COLO668 (cell line): ENCODE data around the gene ARRB1.
A peak's percentile ranks its signal among the peaks of the same experiment; 100 is the strongest.

ENCODE experiments used
- DNase-seq: peaks from one replicate; lab custom pipeline; 2025; ENCODE audit not compliant: unreplicated experiment; lab: John Stamatoyannopoulos, UW

The ARRB1 gene

DNA sequence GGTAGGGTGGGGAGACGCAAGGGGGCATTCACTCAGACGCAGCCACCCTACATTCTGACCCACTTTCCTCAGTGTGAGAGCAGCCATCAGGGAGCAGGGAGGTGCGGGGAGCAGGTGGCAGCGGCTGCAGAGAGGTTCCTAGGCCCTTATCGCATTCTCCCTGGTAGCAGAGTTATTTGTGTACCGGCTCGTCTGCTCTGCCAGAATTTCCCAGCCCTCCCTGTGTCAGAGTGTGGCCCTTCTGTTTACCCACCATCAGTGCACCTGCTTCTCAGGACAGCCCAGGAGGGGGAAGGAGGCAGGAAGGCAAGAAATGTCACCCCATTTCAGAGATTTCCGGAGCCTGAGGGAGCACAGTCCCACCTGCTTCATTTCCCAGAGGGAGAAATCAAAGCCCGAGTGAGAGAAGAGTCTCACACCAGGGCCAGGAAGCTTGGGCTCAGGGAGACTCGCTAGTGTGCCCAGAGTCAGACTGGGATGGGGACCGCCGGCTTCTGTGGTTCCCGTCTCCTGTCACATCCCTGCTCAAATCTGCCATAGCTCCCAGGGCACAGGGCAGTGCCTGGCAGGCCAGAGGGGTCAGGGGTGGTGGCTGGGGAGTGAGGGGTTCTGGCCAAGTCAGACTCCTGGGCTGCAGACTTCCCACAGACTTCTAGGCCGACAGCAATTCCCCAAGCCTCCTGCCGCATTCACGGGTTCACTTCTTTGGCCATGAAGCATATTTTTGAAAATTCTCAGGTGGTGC, 49.7 kb downstream of the ARRB1 start:
- DNase-seq, result peak; percentile 72

DNA sequence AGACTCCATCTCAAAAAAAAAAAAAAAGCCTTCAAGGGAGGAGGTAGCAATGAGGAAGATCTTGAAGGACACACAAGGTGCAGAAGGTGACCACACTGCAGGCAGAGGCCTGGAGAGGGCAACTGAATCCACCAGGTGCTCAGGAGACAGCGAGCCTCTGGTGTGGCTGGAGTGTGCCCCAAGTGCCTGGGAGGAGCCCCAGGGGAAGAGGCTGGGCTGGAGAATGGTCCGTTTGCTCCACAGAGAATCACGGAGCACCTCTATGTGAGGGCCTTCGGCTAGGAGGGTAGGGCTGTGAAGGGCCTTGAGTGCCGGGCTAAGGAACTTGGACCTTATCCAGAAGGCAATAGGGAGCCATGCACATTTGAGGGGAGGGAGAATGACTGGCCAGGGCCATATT, 50.3 kb downstream of the ARRB1 start:
- peak; percentile 29 for DNase-seq

DNA sequence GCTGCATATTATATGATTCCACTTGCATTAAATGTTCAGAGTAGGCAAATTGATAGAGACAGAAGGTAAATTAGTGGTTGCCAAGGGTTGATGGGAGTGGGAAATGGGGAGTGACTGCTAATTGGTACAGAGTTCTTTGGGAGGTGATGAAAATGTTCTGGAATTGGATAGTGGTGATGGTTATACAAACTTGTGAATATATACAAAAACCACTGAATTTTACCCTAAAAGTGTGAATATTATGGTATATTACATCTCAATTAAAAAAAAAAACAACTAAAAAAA, 52.5 kb downstream of the ARRB1 start:
- DNase-seq, result no peak

DNA sequence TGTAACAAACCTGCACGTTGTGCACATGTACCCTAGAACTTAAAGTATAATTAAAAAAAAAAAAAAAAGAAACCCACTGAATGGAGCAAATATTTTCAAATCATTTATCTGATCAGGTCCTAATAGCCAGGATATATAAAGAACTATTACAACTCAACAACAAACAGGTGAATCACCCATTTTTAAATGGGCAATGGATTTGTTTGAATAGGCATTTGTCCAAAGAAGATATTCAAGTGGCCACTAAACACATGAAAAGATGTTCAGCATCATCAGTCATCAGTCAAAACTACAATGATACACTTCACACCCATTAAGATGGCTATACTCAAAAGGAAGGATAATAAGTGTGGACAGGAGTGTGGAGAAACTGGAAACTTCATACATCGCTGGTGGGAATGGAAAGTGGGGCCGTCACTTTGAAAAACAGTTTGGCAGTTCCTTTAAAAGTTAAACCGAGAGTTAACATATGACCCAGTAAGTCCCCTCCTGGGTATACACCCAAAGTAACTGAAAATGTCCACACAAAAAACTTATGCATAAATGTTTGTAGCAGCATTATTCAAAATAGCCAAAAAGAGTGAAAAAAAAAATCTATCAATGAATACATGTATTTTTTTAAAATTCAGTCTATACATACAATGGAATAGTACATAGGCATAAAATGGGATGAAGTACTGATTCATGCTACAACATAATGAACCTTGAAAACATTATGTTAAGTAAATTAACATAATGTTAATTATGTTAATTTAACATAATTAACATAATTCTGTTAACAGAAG, 53.1 kb downstream of the ARRB1 start:
- DNase-seq, result no peak

DNA sequence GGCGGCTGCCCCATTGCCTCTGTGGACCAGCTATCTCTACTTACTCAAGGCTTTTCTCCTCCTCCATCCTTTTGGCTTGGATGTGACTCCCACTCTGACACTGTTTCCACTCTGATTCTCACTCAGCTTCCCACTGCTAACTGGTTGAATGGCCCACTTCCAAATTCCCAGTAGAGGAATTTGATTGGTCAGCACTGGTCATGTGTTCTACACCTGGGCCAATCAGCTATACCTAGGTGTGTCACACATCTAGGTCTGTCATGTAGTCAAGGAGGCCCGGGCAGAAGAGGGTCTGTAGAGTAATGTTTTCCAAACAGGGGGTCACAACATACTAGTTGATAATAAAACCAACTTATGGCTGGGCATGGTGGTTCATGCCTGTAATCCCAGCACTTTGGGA, 57.6 kb downstream of the ARRB1 start:
- DNase-seq, result no peak

DNA sequence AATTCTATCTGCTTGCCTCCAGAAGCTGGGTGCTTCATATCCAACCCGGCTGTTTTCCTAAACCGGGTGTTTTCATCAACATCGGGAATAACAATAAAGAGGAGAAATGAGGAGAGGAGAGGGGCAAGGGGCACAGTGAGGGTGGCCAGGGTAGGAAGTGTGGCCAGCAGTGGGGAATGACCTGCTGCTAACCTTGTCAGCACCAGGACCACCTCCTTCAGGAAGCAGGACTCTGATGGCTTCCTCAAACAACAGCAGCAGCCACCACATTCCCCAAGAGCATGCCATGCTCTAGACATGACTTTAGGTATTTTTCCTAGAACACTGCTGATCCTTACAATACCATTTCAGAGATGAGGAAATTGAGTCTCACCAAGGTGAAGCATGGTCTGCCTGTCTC, 58.5 kb downstream of the ARRB1 start:
- no peak for DNase-seq

DNA sequence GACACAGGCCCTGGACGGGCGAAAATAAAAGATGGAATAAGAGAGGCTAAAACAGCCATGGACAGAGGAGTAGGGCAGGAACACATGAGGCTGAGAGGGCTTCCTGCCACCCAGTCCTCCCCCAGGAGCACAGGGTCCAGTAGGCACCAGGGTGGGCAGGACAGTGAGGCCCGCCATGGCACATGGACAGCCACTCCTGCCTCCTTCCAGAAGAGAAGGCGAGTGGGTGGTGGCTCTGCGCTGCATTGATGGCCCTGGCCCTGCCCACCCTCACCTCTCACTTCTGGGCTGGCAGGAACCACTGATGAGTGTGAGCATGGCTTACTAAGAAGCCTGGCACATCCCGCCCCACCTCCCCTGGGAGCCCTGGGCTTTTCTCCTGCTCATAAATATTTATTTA, 59.7 kb downstream of the ARRB1 start:
- DNase-seq, result no peak

DNA sequence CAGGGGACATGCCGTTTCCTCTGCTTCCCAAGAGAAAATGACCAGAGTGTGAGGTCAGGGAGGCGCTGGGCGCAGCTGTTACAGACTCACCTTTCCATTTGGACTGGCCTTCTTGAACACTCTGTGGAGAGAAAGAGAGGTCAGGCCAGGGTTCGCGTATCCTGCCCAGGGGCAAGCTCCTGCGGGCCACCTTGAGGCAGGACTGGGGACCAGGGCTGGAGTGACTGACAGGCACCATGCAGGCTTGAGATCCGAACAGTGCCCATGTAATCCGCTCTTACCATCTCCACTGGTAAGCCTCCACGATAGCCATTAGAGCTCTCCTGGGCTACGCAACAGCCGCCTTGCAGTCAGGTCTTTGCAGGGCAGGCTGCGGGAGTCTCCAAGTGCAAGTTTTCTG, 61.5 kb downstream of the ARRB1 start:
- no peak for DNase-seq

DNA sequence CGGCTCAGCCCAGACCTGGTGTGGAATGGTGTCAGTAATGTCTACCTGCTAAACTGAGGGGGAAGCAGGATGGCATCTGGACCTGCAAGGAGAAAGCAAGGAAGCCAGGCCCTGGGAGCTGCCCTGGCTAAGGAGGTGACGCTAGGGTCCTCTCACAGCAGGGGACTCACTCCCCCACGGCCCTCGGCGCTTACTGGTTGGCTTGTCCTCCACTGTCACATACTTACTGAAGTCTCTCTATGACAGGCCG, 62.0 kb downstream of the ARRB1 start:
- no peak for DNase-seq

DNA sequence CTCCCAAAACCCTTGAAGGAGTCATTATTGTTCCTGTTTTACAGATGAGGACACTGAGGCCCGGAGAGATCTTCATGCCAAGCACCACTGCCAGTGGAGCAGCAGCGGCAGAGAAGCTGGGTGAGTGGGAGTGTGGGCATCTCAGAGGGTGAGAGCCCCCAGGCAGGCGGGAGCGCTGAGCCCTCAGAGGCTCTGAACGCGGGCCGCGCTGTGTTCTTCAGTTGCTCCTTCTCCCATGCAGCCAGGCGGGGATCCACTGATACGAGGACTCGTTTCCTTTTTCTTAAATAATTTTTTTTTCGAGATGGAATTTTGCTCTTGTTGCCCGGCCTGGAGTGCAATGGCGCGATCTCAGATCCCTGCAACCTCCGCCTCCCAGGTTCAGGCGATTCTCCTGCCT, 63.9 kb downstream of the ARRB1 start:
- DNase-seq, result no peak

DNA sequence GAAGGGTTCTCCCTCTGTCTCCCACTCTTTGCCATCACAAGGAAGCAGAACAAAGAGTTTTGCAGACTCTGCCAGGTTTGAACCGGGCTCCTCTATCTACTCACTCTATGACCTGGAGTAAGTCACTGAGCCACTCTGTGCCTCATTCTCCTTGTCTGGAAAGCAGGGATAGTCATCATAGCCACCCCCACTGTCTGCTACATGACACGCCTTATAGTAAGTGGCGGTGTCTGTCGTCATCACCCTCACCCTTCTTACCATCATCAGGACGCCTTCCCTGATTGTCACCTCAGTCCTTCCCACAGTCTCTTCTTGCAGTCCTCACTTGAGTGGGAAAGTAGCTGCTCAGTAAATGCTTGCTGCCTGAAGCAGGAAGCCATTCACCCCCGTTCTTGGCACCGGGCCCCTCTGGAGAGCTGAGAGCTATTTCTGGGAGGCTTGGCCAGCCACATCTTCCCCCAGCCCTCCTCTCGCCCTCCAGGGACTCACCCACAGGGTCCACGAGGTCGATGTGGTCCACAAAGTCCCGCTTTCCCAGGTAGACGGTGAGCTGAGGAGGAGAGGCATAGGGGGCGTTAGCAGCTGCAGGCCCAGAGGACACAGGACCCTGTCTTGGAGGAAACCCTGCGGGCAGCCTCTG, 64.5 kb downstream of the ARRB1 start:
- DNase-seq, result no peak

DNA sequence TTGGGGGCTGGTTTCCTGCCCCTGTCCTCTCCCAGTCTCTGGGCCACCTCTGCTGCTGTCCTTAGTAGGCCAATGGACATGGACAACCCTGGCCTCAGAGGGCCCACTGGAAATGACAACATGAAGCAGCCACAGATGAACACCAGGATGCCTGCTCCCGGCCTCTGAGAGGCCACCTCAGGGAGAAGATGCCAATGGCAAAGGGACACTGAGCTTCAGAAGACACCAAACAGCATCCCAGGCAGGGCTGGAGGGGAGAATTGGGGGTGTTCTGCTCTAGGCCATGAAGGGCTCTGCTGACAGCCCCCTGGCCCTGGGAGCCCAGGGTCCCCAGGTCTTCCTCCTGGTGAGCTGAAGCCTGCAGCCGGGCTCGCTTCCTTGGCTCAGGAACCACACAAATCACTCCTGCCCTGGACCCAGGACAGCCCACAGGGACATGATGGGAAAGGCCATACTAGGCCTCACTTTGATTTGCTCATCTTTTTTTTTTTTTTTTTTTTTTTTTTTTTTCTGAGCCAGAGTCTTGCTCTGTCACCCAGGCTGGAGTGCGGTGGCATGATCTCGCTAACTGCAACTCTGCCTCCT, 65.6 kb downstream of the ARRB1 start:
- no peak for DNase-seq

DNA sequence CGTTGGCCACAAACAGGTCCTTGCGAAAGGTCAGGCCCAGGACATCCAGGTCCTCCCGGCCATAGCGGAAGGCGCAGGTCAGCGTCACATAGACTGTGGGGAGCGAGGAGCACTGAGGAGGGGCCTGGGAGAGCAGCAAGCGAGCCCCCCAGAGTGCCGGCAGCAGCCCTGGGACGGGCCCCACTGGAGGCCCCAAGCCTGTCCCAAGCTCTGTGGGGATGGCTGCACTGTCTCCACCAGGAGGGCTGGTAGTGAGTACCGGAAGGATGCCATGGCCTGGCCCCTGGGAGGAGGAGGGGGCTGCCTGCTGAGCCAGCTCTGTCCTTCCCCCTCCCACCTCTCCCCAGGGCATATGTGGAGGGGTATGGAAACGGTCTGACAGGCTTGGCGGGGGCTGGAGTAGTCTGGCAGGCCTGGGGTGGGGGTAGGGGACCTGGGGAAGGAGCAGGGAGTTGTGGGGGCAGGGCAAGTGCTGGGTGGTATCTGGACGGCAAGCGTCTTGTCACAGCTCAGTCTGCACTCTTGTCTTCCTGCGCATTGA, 68.0 kb downstream of the ARRB1 start:
- no peak for DNase-seq

DNA sequence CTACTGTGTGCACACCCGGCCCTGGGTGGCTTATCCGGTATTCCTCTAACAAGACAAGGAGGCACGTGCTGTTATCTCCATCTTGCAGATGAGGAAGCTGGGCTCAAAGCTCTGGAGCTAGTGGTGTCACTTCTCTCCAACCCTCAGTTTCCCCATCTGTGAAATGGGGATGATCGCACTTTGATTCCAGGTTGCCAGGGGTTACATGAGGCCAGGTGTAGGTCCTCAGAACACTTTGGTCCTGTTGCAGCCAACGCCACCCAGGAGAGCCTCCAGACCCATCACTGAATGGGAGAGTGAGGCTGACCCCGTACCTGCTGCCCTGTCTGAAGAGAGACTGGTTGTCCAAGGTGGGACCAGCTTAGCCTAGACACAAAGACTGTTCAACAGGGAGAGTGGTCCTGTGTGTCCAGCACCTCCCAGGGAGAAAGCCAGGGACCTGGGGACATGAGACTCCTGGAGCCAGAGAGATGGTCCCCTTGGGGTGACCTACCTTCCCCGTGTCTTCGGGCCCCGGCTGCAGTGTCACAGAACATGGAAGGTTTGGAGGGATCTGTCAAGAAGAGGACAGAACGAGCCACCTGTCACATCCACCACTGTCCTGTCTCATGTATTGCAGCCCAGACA, 69.9 kb downstream of the ARRB1 start:
- no peak for DNase-seq

DNA sequence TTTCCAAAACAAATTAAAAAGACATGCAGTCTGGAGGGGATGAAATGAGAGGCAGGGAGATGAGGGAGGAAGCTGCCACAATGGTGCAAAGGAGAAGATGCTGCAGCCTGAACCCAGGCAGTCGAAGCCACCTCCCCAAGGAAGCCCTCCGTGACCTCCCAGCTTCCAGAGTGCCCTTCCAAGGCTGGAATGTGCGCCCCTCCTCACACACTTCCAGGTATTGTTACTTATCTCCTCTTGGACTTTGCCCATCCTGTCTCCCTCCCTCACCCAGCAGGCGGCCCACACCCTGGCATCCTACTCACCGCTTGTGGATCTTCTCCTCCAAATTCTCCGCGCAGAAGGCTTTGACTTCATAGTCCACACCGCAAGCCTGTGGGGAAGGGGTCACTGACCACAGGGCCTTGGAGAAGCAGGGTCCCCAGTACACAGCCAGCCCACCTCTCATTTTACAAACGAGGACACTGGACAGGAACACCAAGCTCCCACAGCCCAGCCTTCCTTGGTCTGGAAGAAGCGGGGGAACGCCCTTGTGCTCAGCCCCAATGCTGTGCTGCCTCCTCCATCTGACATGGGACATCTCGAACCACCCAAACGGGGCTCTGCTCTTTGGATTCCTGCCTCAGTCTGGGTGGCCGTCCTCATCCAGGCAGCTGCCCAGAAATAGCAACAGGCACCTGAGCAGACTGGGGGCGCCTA, 70.5 kb downstream of the ARRB1 start:
- DNase-seq, result no peak

DNA sequence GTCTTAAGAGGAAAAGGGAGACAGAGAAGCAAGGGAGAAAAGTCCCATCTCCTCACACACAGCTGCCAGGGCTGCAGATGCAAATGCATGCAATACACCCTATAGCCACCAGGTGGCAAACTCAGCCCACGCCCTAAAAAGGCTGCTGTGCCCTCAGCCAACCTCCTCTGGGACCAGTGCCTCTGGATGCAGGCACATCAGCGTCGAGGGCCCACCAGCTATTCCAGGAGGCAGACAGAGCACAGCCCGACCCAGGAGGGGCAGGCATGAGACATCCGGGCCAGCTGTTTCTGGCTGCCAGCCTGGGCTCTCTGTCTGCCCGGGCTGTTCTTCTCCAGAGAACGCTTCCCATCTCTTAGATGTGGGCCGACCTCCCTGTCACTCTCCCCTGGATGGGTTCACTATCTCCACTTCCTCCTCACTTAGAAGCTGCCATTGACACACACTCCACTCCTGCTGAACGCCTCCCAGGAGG, 71.2 kb downstream of the ARRB1 start:
- peak; percentile 74 for DNase-seq

DNA sequence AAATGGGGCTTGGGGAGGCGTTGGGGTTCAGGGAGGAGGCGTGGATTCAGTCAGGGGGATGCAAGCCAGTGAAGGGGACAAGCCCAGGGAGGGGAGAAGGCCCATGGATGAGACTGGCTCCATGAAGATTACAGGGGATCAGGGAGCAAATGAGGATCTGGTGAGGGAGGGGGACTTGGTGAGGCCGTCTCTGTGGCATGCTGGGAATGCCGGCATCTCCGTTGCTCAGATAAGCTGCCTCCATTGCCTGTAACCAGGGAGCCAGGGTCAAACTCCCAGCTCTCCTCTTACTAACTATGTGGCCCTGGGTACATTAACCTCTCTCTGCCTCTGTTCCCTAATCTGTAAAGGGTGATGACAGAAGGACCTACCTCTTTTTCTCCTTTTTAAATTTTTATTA, 72.2 kb downstream of the ARRB1 start:
- no peak for DNase-seq

DNA sequence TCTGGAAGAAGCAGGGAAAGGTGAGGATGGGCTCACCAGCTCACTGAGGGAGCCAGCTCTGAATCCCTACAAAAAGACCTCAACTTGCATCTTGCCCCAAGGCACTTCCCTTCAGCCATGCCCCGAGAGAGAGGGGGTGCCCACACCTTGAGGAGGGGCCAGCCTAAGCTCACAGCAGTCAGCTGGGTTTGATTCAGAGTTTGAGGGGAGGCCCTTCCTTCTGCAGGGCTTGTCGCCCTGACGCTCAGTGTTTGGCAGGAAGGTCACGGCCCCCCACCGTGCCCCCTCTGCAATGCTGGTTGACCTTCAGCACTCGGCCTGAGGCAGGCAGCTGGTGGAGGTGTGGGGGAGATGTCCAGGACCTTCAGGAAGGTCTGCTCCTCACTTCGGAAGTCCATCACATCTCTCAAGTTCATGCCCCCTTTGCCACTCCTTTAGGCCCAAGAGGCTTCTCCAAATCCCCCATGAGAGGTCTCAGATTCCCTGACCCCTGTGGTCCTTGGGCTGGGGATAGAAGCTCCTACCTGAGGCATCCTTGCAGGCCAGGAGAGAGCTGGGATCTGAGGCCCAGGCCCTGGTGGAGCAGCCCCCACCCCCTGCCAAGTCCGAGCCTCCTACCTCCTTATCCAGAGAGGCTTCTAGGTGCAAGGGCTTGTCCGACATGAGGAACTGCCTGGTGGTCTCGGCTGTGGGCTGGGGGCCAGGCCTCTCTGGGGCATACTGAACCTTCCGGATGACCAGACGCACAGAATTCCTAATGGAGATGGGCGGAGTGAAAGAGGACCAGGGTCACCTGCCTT, 73.3 kb downstream of the ARRB1 start:
- no peak for DNase-seq

DNA sequence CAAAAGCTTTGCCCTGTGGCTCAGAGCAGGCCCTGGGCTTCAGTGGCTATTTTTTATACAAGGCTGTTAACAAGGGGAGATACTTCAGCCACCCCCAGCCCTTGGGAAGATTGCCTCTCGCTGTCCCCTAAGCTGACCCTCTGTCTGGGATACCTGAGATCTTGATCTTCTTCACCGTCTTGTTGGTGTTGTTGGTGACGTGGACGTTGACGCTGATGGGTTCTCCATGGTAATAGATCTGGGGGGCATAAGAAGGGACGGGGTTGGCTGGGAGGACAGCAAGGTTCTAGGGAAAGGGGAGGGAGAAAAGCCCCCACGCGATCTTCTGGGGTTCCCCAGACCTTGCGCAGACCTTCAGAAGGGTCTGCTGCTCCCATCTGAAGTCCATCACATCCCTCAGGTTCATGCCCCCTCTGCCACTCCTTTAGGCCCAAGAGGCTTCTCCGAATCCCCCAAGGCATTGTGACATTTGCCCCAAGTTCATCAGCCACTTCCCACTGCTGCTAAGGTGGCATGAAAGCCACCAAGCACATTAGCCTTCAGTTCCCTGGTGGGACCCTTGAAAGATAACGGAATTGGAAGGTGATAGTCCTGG, 74.2 kb downstream of the ARRB1 start:
- no peak for DNase-seq

DNA sequence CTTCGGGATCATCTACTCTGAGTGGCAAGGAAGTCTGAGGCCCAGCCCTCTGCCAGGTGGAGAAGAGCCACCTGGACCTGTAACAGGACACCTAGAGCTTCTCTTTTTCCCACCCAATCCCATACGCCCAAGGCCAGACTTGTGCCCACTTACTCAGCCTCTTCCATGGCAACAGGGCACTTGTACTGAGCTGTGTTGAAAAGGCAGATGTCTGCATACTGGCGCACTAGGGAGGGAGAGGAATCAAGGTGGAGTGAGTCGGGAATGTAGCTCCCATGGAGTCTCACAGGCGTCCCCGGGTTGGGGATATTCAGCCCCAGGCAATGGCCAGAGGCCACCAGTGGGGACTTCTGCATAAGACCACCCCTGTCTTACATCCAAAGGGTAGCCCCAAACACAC, 74.8 kb downstream of the ARRB1 start:
- DNase-seq, result peak; percentile 82
